Fibroblast of skin of abdomen (primary cell): ENCODE results near the gene PICK1.
"Not testable (repeated sequence)": the region's sequence is repeated elsewhere in the genome, so short reads cannot be mapped to it uniquely, and the experiment has no call there.

Source experiments
- DNase-seq: peaks from one replicate; pipeline ENCODE4 v3.0.0-alpha.2; 2013

The PICK1 gene

GRCh38 chr22:38117556-38117955 lies 60.4 kb downstream of the PICK1 start:
- not testable (repeated sequence) for DNase-seq

GRCh38 chr22:38118182-38118581 lies 61.0 kb downstream of the PICK1 start:
- no peak for DNase-seq

GRCh38 chr22:38118747-38119146 lies 61.5 kb downstream of the PICK1 start:
- DNase-seq = not testable (repeated sequence)

GRCh38 chr22:38120359-38121110 lies 63.3 kb downstream of the PICK1 start:
- no peak for DNase-seq

- no peak for DNase-seq
These were observed 65.4 kb downstream of the PICK1 start for GRCh38 chr22:38122616-38123015.

- no peak for DNase-seq
These were observed 67.2 kb downstream of the PICK1 start for GRCh38 chr22:38124236-38124974.

GRCh38 chr22:38125038-38125610 lies 67.9 kb downstream of the PICK1 start:
- DNase-seq = no peak
